Cardiac muscle cell (in vitro differentiated cells and primary cell): ENCODE results near the gene EPHA1. TPM values are rescaled to one million over a fixed set of nuclear protein-coding genes. Genes with fewer than 3 reads are reported as not detected.

Experiments used
- DNase-seq, 2 donors: peaks; one replicate each; pipeline versions ENCODE4 v3.0.0 to v3.0.0-alpha.2; 2010 to 2017; ENCODE audit warnings: low read depth in 1 of 2, low spot score in 1 of 2
- H3K27ac ChIP-seq: fragments of 200-600 bp; sonication (generic); 2 replicates; pipeline ENCODE4 v1.5.1; 2016
- H3K27me3 ChIP-seq: fragments of 200-600 bp; sonication (generic); 2 replicates; pipeline ENCODE4 v1.6.0; 2016; ENCODE audit warnings: control low read depth
- H3K36me3 ChIP-seq: fragments of 200-600 bp; sonication (generic); 2 replicates; pipeline ENCODE4 v1.5.1; 2016; ENCODE audit warnings: control low read depth
- H3K4me1 ChIP-seq: fragments of 200-600 bp; sonication (generic); 2 replicates; pipeline ENCODE4 v1.8.1; 2017; ENCODE audit warnings: low read depth, mild to moderate bottlenecking, mixed run types
- H3K4me3 ChIP-seq: fragments of 200-600 bp; sonication (generic); 2 replicates; pipeline ENCODE4 v1.5.1; 2016; ENCODE audit warnings: mild to moderate bottlenecking
- H3K9me3 ChIP-seq: fragments of 200-600 bp; sonication (generic); 2 replicates; pipeline ENCODE4 v1.5.1; 2017; ENCODE audit warnings: low read depth, mild to moderate bottlenecking, control low read depth
- polyA plus RNA-seq: library from polyadenylated mRNA; unstranded; fragments of >200 nt; fragmentation: Nextera tagmentation; extraction: Ambion mirVana; gene quantifications from 2 replicates; pipeline ENCODE4 v1.2.1, GENCODE V29; 2016
- total RNA-seq: library from RNA; depleted of rRNA; stranded (reverse); fragments of >200 nt; gene quantifications from 2 replicates; pipeline ENCODE4 v1.2.3, GENCODE V29; 2016
- TF ChIP-seq, protein P1 (sequence below): IDR thresholded peaks from 2 replicates; pipeline ENCODE4 v1.5.1; 2012; ENCODE audit warnings: low read depth, mild to moderate bottlenecking, low read length

The EPHA1 gene
- total and polyA plus RNA-seq, 2 experiments from 2014 or later = 0.30 to 1.8 TPM

DNA sequence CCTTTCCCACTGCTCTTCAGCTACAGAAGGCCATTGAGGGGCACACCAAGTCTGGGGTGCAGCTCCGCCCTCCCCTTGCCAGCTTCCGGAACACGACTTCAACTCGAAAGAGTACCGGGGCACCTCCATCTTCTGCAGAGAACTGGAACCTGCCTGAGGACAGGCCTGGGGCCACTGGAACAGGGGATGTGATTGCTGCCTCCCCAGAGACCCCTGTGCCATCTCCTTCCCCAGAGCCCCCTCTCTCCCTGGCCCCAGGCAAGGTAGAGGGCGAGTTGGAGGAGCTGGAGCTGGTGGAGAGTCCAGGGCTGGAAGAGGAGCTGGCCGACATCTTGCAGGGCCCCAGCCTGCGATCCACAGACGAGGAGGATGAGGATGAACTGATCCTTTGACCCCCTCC lies 57.1 kb downstream of the EPHA1 start:
- H3K9me3 ChIP-seq = no peaks in the 10 kb centered on the region
- TF ChIP-seq, protein P1, sequence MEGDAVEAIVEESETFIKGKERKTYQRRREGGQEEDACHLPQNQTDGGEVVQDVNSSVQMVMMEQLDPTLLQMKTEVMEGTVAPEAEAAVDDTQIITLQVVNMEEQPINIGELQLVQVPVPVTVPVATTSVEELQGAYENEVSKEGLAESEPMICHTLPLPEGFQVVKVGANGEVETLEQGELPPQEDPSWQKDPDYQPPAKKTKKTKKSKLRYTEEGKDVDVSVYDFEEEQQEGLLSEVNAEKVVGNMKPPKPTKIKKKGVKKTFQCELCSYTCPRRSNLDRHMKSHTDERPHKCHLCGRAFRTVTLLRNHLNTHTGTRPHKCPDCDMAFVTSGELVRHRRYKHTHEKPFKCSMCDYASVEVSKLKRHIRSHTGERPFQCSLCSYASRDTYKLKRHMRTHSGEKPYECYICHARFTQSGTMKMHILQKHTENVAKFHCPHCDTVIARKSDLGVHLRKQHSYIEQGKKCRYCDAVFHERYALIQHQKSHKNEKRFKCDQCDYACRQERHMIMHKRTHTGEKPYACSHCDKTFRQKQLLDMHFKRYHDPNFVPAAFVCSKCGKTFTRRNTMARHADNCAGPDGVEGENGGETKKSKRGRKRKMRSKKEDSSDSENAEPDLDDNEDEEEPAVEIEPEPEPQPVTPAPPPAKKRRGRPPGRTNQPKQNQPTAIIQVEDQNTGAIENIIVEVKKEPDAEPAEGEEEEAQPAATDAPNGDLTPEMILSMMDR = no peak

DNA sequence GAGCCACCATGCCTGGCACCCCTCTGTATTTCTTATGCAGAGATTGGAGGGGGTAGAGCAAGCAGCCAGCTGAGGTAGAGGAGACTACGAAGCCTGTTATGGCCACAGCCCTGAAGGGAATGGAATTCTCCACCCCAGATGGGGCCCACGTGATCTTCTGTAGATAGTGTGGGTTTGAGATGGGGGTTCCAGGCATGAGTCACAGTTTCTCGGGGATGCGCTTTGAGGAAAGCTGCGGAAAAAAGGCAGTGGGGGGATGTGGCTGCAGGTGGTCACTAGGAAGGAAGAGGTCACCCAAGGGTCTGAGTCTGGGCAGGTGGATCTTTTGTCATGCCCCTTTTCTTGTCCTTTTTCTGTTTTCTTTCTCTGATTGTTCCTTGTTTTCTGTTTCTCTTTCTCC lies 57.6 kb downstream of the EPHA1 start:
- Histone ChIP-seq H3K4me3 (no peak overlapping the region), H3K36me3 (no peaks in the 10 kb centered on the region), H3K9me3 (no peaks in the 10 kb centered on the region), H3K4me1 (no peaks in the 10 kb centered on the region), H3K27ac (no peak overlapping the region), H3K27me3 (peaks cover 10% of the 10 kb centered on the region)
- DNase-seq = no peak
- TF ChIP-seq, protein P1 = no peak

More for the DNA sequence above, 57.1 kb downstream of the EPHA1 start:
- no peak for DNase-seq
- no peaks in the 10 kb centered on the region for H3K36me3 ChIP-seq
- peaks cover 5% of the 10 kb centered on the region for H3K27me3 ChIP-seq
- no peak overlapping the region for H3K27ac ChIP-seq
- H3K4me1 ChIP-seq = no peaks in the 10 kb centered on the region
- no peak overlapping the region for H3K4me3 ChIP-seq

DNA sequence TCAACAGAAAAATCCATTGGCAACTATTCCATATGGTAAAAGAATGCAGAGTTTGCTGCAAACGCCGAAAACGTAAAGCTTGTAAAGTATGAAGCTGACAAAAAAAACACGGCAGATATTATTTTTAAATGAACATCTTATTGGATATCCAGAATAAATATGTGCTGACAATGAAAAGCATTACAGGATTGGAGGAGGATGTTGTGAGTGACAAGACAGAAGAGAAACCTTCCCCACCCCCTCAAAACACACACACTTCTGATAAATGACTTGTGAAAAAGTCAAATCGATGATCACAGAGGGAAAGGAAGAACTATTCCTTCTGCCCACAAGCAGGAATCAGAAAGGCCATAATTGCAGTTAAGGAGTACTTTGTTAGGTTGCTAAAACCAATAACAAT lies 60.7 kb downstream of the EPHA1 start:
- H3K9me3 ChIP-seq = no peaks in the 10 kb centered on the region
- no peak overlapping the region for H3K27ac ChIP-seq
- DNase-seq = no peak
- TF ChIP-seq, protein P1 = no peak
- no peaks in the 10 kb centered on the region for H3K36me3 ChIP-seq
- no peak overlapping the region for H3K4me3 ChIP-seq
- no peaks in the 10 kb centered on the region for H3K4me1 ChIP-seq
- peaks cover 26% of the 10 kb centered on the region for H3K27me3 ChIP-seq

DNA sequence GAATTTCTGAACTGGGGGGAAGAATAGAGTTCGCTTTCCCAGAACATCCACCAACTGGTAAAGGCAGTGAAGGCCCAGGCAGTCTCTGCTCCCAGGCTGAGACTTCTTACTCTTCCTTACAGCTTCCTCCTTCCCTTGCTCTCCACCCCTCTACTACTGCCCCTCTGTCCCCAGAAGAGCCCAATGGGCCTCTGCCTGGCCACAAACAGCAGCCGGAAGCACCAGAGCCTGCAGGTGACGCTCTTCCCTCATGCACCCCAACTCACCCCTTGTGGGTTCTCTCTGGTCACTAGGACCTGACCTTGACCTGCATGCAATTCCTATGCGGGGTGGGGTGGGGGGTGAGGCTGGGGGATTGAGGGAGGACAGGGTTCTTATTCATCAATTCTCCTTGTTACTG lies 62.6 kb downstream of the EPHA1 start:
- Histone ChIP-seq H3K9me3 (no peaks in the 10 kb centered on the region), H3K4me3 (no peak overlapping the region)
- DNase-seq = no peak

DNA sequence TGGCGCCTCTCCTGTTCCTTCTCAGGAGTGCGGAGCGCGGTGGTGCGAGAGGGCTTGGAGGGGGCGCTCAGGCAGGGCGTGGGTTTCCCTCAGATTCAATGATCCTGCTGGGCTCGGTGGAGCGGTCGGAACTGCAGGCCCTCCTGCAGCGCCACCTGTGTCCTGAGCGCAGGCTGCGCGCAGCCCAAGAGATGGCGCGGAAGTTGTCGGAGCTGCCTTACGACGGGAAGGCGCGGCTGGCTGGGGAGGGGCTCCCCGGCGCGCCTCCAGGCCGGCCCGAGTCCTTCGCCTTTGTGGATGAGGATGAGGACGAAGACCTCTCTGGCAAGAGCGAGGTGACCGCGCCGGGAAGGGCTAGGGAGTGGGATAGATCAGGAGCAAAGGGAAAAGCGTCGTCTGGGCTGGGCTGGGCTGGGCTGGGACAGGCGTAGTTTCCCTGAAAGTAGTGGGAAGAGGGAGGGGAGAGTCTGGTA lies 63.2 kb downstream of the EPHA1 start:
- no peaks in the 10 kb centered on the region for H3K9me3 ChIP-seq
- H3K27me3 ChIP-seq = peaks cover 26% of the 10 kb centered on the region
- peak; percentile 37 to 72 for DNase-seq
- H3K4me1 ChIP-seq = no peaks in the 10 kb centered on the region
- H3K36me3 ChIP-seq = no peaks in the 10 kb centered on the region
- H3K4me3 ChIP-seq = no peak overlapping the region
- H3K27ac ChIP-seq = no peak overlapping the region
- TF ChIP-seq, protein P1 = peak; percentile 54

More for the DNA sequence above, 62.6 kb downstream of the EPHA1 start:
- H3K27me3 ChIP-seq = peaks cover 26% of the 10 kb centered on the region
- no peaks in the 10 kb centered on the region for H3K4me1 ChIP-seq
- TF ChIP-seq, protein P1 = no peak
- no peak overlapping the region for H3K27ac ChIP-seq
- H3K36me3 ChIP-seq = no peaks in the 10 kb centered on the region

DNA sequence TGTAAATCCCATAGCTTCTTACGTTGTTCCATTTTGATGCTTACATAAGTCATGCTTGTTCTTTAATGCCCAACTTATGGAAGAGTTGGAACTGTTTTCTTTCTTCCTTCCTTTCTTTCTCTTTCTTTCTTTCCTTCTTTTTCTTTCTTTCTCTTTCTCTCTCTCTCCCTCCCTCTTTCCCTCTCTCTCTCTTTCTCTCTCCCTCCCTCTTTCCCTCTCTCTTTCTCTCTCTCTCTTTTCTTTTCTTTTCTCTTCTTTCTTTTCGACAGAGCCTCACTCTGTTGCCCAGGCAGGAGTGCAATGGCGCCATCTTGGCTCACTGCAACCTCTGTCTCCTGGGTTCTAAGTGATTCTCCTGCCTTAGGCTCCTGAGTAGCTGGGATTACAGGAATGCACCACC lies 65.1 kb downstream of the EPHA1 start:
- DNase-seq = no peak
- H3K4me1 ChIP-seq = no peaks in the 10 kb centered on the region
- no peak overlapping the region for H3K27ac ChIP-seq
- H3K27me3 ChIP-seq = peaks cover 23% of the 10 kb centered on the region
- no peaks in the 10 kb centered on the region for H3K36me3 ChIP-seq
- H3K4me3 ChIP-seq = no peak overlapping the region
- no peaks in the 10 kb centered on the region for H3K9me3 ChIP-seq
- TF ChIP-seq, protein P1 = no peak
